ENCODE results near the gene KYAT1. TPM values are rescaled to one million over a fixed set of nuclear protein-coding genes. Genes with fewer than 3 reads are reported as not detected.
"Not testable (repeated sequence)": the region's sequence is repeated elsewhere in the genome, so short reads cannot be mapped to it uniquely, and the experiment has no call there.

KYAT1 gene
- total RNA-seq, 1 experiment from 2014 or later = 11.7 TPM

DNA sequence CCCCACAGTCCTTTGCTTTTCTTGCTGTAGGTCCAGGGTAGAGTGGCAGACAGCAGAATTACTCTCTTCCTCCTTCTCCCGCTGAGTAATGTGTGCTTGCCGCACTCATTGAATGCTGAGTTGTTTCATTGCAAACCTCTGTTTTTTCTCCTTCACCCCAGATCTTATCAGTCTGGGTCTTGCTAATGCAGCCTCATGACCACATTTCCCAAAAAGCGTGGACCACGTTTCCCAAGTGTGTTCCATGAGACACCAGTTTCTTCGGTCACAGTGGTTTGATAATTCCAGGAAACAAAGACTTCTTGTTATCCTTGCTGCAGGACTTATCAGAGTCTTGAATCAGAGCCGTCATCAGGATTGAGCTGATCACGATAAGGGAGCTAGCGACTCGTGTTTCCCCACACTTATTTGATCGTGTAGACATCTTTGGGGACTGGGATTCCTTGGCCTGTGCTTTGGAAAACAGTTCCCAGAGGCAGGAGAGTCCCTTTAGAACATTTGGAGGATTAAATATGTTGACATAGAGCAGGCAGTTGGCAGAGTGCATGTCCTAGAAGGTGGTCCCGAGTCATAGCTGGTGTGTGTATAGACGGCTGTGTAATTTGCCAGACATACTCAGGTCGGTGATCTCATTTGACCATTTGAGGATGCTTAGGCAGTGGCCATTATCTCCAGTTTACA is 4.6 kb upstream of the KYAT1 start:
- no peak for DNase-seq (ENCODE audit: extremely low read depth, low read depth)

DNA sequence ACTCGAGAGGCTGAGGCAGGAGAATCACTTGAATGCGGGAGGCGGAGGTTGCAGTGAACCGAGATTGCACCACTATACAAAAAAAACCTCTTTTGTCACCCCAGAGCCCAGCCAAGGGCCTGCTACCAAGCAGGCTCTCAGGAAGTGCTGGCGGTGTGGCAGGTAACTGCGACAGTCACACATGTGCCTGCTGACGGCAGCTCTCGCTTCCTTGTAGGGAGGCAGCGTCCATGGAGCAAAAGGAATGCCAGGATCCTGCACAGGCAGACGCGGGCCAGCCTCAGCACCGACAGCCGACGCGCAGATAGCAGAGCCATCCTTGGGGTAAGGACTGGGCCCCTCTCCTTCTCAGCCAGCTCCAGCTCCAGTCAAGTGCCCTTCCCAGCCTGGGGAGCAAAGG is 4.0 kb upstream of the KYAT1 start:
- no peak for DNase-seq (ENCODE audit: extremely low read depth, low read depth)

DNA sequence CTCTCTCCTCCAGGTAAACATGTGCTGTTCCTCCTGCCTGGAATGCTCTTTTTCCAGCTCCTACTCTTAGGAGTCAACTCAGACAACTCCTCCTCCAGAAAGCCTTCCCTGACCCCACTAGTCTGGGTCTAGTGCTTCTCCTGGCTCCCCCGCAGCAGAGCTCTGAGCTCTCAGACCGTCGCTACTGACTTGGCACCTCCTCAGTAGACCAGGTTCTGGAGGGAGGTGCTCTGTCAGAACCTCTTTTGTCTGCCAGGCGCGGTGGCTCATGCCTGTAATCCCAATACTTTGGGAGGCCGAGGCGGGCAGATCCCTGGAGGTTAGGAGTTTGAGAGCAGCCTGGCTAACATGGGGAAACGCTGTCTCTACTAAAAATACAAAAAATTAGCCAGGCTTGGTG is 3.6 kb upstream of the KYAT1 start:
- no peak for DNase-seq (ENCODE audit: extremely low read depth, low read depth)

DNA sequence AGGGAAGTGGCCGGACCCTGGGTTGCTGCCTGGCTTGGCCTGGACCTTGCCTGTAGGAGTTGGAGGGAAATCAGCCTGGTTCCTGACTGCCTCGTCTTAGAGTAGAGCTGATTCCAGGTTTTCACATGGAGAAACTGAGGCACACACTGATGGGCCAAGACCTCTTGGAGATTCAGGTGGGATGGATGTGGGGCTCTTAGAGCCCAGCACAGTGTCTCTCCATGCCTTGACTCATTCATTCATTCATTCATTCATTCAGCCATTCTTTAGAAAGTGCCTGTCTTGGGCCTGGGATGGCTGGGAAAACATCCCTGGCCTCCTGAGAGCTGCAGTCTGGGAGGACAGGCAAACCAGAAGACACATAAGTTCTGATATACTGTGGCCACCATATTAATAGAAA is 2.4 kb upstream of the KYAT1 start:
- DNase-seq (ENCODE audit: extremely low read depth, low read depth) = no peak

DNA sequence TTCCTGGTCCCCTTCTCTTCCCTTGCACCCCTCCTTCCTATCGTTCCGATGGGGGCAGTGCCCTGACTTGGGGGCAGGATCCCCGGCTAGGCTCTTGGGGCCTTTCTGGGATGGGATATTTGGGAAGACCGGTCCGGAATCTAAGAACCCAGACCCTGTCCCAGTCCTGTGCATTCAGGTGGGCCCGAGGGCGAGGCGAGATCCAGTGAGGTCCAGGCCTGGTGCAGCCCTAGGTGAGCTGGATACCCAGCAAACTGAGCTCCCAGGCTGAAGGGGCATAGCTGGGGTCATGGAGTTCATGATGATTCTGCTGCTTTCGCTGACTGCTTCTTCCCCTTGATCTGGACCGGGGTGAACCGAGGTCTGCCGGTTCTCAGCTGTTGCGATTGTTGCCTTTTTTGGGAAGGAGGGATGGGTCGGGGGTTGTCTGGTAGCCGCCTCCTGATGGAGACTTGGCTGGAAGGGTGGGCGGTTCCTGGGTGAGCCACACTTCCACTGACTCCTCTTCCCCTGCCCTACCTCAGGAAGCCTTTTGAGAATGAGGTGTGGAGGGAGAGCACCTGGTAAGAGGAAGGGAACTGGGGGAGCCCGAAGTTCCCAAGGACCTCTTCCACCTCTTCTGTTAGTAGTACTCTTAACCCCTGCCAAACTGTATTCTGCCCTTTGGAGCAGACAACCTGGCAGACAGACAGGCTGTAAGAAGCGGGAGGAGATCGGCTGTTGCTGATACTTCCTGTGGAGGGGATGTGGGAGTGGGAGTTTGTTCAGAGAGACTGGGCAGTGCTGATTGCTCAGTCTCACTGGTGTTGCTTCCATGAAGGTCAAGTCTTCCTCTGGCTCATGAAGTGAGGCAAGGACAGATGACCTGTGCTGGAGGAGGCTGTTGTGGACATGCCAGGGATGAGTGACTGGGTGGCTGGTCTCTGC is 1.2 kb upstream of the KYAT1 start:
- no peak for DNase-seq (ENCODE audit: extremely low read depth, low read depth)

DNA sequence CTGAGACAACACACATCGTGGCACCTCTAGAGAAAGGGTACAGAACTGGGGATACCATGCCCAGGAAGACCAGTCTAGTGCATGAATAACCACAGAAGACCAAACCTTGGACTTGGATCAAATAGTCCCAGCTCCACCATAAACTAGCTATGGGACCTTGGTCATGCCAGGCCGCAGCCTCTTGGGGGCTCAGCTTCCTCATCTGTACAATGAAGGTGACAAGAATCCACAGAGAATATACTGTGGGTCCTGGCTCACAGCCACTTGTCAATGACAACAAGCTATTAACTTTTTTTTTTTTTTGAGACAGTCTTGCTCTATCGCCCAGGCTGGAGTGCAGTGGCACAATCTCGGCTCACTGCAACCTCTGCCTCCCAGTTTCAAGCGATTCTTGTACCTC is 3.9 kb downstream of the KYAT1 start:
- DNase-seq (ENCODE audit: extremely low read depth, low read depth) = no peak

DNA sequence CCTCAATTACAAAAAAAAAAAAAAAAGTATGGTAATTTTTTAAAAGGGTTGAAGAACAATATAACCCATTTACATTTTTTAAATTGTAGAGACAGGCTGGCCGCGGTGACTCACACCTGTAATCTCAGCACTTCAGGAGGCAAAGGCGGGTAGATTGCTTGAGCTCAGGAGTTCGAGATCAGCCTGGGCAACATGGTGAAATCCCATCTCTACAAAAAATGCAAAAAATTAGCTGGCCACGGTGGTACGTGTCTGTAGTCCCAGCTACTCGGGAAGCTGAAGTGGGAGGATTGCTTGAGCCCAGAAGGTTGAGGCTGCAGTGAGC is 10.8 kb downstream of the KYAT1 start:
- DNase-seq (ENCODE audit: extremely low read depth, low read depth) = not testable (repeated sequence)

DNA sequence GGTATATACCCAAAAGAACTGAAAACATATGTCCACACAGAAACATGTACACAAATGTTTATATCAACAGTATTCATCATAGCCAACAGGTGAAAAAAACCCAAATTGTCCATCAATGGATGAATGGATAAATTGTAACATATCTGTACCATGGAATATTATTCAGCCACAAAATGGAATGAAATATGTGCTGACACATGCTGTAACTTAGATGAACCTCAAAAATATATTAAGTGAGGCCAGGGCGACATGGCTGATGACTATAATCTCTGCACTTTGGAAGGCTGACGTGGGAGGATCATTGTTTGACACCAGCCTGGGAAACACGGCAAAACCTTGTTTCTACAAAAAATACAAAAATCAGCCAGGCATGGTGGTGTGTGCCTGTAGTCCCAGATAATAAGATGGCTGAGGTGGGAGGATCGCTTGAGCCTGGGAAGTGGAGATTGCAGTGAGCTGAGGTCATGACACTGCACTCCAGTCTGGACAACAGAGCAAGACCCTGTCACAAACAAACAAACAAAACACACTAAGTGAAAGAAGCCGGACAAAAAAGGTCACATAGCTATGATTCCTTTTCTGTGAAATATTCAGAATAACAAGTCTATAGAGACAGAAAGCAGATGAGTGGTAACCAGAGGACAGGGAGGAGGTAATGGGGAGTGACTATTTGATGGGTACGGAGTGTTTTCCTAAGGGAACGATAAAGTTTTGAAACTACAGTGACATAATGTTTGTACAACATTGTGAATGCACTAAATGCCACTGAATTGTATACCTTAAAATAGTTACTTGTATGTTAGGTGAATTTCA is 11.4 kb downstream of the KYAT1 start:
- no peak for DNase-seq (ENCODE audit: extremely low read depth, low read depth)

DNA sequence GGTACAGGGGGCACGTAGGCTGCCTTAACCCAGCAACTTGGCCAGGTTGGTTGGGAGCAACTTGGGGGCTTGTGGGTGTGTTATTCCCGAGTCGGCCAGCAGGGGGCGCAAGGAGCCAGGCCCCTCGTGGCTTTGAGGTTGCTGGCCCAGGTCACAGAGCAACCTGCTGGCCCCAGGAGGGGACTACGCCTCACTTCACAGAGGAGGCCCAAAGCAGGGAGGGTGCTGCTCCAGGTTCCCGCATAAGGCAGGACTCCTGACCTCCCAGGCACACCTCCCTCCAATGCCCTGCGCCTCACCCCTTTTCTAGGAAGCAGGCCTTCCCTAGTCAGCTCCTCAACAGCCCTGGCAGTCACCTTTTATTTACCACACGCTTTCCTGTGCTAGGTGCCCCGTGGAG is 18.1 kb downstream of the KYAT1 start:
- peak; percentile 55 for DNase-seq (ENCODE audit: extremely low read depth, low read depth)

DNA sequence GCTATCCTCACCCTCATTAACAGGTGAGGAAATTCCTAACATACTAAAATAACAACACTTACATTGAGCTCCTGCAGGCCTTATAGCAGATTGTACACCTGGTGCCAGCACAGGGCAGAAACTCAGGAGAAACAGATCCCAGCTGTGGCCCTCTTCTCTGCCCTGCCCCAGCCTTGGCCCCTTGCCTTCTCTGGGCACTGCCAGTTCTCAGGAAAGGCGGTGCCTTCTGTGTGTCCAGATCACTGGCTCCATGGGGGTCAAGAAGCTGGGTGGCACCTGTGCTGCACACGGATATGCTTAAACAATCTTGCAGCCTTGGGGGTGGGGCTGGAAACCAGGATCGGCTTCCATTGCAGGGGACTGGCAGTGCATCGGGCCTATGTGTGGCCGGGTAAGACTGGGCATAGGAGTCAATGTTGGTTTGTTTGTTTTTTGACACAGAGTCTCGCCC is 19.3 kb downstream of the KYAT1 start:
- DNase-seq (ENCODE audit: extremely low read depth, low read depth) = no peak

DNA sequence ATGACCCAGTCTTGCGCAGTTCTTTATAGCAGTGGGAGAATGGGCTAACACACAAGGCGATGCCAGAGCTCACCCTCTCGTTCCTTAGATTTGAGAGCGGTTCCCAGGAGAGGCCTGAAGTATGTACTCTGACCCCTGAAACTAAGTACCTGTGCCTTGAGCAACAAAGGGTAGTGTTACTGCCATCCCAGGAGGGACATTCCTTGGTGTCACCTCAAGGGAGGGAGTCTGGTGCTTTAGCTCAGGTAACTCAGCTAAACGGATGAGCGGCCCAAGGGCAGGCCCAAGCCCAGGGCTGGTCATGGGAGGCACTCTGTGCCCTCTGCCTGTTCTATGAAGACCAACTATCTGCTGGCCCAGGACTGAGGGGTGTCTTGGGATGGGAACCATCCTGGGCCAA is 20.2 kb downstream of the KYAT1 start:
- no peak for DNase-seq (ENCODE audit: extremely low read depth, low read depth)

DNA sequence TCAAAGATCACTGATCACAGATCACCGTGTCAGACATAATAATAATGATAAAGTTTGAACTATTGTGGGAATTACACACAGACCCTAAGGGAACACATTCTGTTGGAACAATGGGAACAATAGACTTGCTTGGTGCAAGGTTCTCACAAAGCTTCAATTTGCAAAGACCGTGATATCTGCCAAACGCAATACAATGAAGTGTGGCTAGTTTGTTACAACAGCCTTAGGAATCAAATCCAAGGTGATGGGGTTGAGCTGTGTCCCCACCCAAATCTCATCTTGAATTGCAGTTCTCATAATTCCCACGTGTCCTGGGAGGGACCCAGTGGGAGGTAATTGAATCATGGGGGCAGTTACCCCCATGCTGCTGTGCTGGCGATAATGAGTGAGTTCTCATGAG is 20.8 kb downstream of the KYAT1 start:
- no peak for DNase-seq (ENCODE audit: extremely low read depth, low read depth)

DNA sequence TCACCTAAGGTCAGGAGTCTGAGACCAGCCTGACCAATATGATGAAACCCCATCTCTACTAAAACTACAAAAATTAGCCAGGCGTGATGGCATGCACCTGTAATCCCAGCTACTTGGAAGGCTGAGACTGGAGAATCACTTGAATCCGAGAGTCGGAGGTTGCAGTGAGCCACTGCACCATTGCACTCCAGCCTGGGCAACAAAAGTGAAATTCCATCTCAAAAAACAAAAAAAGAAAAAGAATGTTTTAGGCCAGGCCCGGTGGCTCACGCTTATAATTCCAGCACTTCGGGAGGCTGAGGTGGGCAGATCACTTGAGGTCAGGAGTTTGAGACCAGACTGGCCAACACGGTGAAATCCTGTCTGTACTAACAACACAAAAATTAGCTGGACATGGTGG is 23.3 kb downstream of the KYAT1 start:
- not testable (repeated sequence) for DNase-seq (ENCODE audit: extremely low read depth, low read depth)

DNA sequence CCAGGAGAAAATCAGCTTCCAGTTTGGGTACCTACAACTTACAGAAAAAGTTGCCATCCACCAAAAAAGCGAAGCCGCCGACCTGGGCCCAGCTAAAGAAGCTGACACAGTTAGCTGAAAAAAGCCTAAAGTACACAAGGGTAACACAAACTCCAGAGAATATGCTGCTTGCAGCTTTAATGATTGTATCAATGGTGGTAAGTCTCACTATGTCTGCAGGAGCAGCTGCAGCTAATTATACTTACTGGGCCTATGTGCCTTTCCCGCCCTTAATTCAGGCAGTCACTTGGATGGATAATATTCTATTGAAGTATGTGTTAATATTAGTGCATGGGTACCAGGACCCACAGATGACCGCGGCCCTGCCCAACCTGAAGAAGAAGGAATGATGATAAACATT is 27.3 kb downstream of the KYAT1 start:
- not testable (repeated sequence) for DNase-seq (ENCODE audit: extremely low read depth, low read depth)

DNA sequence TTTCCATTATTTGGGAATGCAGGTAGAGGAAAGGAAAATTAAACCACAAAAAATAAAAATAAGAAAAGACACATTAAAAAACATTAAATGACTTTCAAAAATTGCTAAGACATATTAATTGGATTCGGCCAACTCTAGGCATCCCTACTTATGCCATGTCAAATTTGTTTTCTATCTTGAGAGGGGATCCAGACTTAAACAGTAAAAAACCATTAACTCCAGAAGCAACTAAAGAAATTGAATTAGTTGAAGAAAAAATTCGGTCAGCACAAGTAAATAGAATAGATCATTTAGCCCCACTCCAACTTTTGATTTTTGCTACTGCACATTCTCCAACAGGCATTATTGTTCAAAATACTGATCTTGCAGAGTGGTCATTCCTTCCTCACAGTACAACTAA is 29.1 kb downstream of the KYAT1 start:
- DNase-seq (ENCODE audit: extremely low read depth, low read depth) = not testable (repeated sequence)

DNA sequence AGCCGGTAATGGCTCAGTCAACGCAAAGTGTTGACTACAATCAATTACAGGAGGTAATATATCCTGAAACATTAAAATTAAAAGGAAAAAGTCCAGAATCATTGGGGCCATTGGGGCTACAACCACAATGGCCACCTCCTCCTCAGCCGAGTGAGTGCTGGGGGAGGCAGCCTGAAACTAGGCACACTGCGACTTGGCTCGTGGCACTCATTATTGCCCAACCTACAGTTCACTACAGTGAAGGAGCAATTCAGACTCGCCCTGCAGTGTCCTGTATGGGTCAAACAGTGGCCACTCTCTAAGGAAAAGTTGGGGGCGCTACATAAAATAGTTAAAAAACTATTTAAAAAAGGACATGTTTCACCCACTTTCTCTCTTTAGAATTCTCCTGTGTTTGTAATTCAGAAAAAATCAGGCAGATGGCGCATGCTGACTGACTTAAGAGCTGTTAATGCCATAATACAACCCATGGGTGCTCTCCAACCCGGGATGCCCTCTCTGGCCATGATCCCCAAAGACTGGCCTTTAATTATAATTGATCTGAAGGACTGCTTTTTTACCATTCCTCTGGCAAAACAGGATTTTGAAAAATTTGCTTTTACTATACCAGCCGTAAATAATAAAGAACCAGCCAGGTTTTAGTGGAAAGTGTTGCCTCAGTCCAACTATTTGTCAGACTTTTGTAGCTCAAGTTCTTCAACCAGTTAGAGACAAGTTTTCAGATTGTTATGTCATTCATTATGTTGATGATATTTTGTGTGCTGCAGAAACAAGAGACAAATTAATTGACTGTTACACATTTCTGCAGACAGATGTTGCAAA is 29.8 kb downstream of the KYAT1 start:
- DNase-seq (ENCODE audit: extremely low read depth, low read depth) = peak; percentile 41

DNA sequence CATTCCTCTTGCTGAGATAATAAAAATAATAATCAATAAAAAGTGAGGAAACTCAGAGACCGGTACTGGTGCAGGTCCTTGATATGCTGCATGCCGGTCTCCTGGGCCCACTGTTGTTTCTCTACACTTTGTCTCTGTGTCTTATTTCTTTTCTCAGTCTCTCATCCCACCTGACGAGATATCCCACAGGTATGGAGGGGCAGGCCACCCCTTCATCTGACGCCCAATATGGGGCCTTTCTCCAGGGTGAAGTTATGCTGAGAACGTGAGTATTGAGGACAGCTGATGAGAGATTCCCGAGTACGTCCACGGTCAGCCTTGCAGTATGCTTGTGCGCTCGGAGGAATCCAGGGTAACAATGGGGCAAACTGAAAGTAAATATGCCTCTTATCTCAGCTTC is 30.7 kb downstream of the KYAT1 start:
- not testable (repeated sequence) for DNase-seq (ENCODE audit: extremely low read depth, low read depth)

DNA sequence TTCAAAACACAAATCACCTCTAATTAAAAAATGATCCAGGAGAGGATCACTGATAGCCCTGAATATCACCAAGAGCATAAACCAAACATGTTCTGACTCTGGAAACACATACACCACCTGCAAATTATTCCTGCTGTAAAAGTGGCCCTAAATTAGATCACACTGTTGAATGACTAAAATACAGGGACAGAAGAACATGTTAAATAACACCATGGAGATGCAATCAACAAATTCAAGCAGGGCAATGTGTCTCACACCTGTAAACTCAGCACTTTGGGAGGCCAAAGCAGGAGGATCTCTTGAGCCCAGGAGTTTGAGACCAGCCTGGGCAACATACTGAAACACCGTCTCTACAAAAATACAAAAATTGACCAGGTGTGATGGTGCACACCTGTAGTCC is 33.9 kb downstream of the KYAT1 start:
- no peak for DNase-seq (ENCODE audit: extremely low read depth, low read depth)

DNA sequence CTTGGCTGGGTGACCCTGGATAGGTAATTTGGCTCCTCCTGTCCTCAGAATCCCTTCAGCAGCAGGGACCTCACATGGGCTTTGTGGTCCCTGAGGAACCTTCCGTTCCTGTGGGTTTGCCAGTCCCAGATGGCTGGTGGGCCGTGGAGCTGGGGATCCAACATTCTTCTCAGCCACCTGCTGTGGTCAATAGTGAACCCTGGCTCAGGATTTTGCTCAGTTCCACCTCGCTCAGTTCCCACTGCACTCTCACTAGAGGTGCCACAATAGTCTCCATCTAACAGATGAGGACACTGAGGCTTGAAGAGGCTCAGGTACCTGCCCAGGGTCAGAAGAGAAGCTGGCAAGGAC is 35.1 kb downstream of the KYAT1 start:
- DNase-seq (ENCODE audit: extremely low read depth, low read depth) = no peak

DNA sequence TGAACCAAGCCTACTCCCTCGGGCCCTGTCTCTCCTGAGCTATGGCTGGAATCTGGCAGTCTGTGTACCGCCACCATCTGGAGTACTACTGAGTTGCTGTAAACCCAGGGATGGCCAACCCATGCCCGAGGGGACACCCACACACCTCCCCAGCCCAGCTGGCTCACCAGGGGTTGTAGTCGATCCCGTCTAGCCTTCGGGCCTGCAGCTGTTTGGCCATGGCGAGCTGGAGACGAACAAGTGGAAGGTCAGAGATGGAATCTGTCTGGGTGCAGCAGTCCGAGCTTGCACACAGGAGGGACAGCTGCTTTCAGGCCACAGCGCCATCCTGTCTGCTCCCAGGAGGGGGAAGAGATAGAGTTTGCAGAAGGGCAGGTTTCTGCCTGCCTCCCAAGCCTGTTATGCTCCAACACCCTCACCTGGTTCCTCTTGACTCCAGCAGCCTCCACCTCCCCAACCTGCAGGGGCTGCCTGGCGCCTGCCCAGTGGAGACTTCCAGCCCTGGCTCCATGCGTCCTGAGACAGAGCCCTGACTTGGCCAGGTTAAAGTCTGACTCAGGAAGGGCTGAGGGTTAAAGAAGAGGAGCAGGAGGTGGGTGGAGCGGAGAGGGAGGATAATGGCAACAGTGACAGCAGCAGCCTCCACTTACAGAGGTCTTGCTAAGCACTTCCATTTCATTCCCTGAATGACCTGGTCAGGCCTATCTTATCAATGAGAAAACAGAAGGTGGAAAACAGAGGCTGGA is 36.4 kb downstream of the KYAT1 start:
- no peak for DNase-seq (ENCODE audit: extremely low read depth, low read depth)

Measured in NCI-H460 (cell line).